Mucosa of descending colon (tissue), 3 donors: ENCODE results near the gene PUS7. TPM values are rescaled to one million over a fixed set of nuclear protein-coding genes. Genes with fewer than 3 reads are reported as not detected.
A peak's percentile ranks its signal among the peaks of the same experiment; 100 is the strongest.
"Not testable (repeated sequence)": the region's sequence is repeated elsewhere in the genome, so short reads cannot be mapped to it uniquely, and the experiment has no call there.

Experiments used
- ATAC-seq: fragments of 200-7000 bp; cut with Tn5 transposase; one replicate; pipeline ENCODE4 v1.9.1; 2020; ENCODE audit warnings: mild to moderate bottlenecking, moderate library complexity
- DNase-seq, 3 donors: peaks; one replicate each; pipeline ENCODE4 v3.0.0-alpha.2; 2020
- H3K36me3 ChIP-seq: fragments of 200-600 bp; one replicate; pipeline ENCODE4 v1.8.0; 2021; ENCODE audit warnings: low read depth, mild to moderate bottlenecking
- H3K4me1 ChIP-seq: fragments of 200-600 bp; one replicate; pipeline ENCODE4 v1.8.0; 2021; ENCODE audit warnings: low read depth, mild to moderate bottlenecking
- H3K4me3 ChIP-seq: fragments of 200-600 bp; one replicate; pipeline ENCODE4 v1.8.0; 2021; ENCODE audit warnings: mild to moderate bottlenecking
- H3K9me3 ChIP-seq: fragments of 200-600 bp; one replicate; pipeline ENCODE4 v1.8.0; 2021; ENCODE audit warnings: mild to moderate bottlenecking
- CTCF ChIP-seq: fragments of 200-600 bp; IDR thresholded peaks from one replicate; pipeline ENCODE4 v1.8.0; 2022; ENCODE audit warnings: antibody characterized with exemption, mild to moderate bottlenecking
- intact Hi-C, 2 donors: fragments of 100-400 bp; cut with DNase I in 1 of 2; cut with micrococcal nuclease in 1 of 2; formaldehyde crosslinking; loops; one replicate each; pipeline versions ENCODE4 v1.11.0 to v1.11.1; 2022; cut with DNase I, micrococcal nuclease
- total RNA-seq, 3 donors: library from RNA; stranded (reverse); fragmentation: NEBNext Ultra II Directional in 2 of 3; extraction: Animal tissue kit (Norgen Biotek cat#: 25700) in 2 of 3; gene quantifications; one replicate each; pipeline versions ENCODE4 v1.2.1 to v1.2.4, GENCODE V29; 2021 to 2023
- donor health status: DM: no; HTN: no; CAD: no; lungs with moderate emphysema.
- donor health status: DM: no; HTN: no; CAD: no.
- donor health status: DM: no; HTN: yes; CAD: no.

The PUS7 gene
- total RNA-seq, 3 donors from 2014 or later, result 8.2 to 8.7 (median 8.3) TPM

GRCh38 chr7:105524840-105525239 is 2.8 kb upstream of the PUS7 start:
- Histone ChIP-seq H3K36me3 (no peaks in the 10 kb centered on the region), H3K4me1 (peaks cover 12% of the 10 kb centered on the region), H3K9me3 (no peaks in the 10 kb centered on the region), H3K4me3 (no peak overlapping the region)
- DNase-seq (no peak), ATAC-seq (no peak)
- no peak for TF ChIP-seq CTCF
- intact Hi-C loops, result no loop called here

- H3K9me3 ChIP-seq, intact Hi-C loops, ATAC-seq, H3K36me3 ChIP-seq, H3K4me3 ChIP-seq, DNase-seq: not testable (repeated sequence)
- peaks cover 12% of the 10 kb centered on the region for H3K4me1 ChIP-seq
Observed at GRCh38 chr7:105524423-105524822, 2.4 kb upstream of the PUS7 start.

- H3K9me3 ChIP-seq, result no peaks in the 10 kb centered on the region
- TF ChIP-seq CTCF, result no peak
- H3K4me1 ChIP-seq, result peaks cover 12% of the 10 kb centered on the region
- H3K36me3 ChIP-seq, result no peaks in the 10 kb centered on the region
- ATAC-seq (peak; percentile 65), DNase-seq (peak; percentile 60 to 73 (median 72))
- H3K4me3 ChIP-seq, result peak overlapping the region; percentile 42
- intact Hi-C loops, result no loop called here
Observed at GRCh38 chr7:105521027-105521716, 899 bp downstream of the PUS7 start.

- intact Hi-C loops, H3K36me3 ChIP-seq, DNase-seq, H3K9me3 ChIP-seq, ATAC-seq, H3K4me3 ChIP-seq: not testable (repeated sequence)
- H3K4me1 ChIP-seq, result peaks cover 12% of the 10 kb centered on the region
Observed at GRCh38 chr7:105520620-105521019, 1.5 kb downstream of the PUS7 start.

GRCh38 chr7:105519353-105519752 is 2.7 kb downstream of the PUS7 start:
- TF ChIP-seq CTCF, result no peak
- Histone ChIP-seq H3K9me3 (no peaks in the 10 kb centered on the region), H3K36me3 (no peaks in the 10 kb centered on the region), H3K4me3 (no peak overlapping the region), H3K4me1 (peaks cover 12% of the 10 kb centered on the region)
- DNase-seq (no peak), ATAC-seq (no peak)
- intact Hi-C loops, result no loop called here

- H3K9me3 ChIP-seq, intact Hi-C loops, DNase-seq, H3K4me3 ChIP-seq, H3K4me1 ChIP-seq, ATAC-seq, H3K36me3 ChIP-seq: not testable (repeated sequence)
Observed at GRCh38 chr7:105515610-105516009, 6.5 kb downstream of the PUS7 start.

GRCh38 chr7:105512926-105513526 is 9.0 kb downstream of the PUS7 start:
- intact Hi-C loops, result no loop called here

More at GRCh38 chr7:105512926-105513526, 9.0 kb downstream of the PUS7 start:
- H3K4me3 ChIP-seq, result no peak overlapping the region
- no peaks in the 10 kb centered on the region for H3K9me3 ChIP-seq
- ATAC-seq (no peak), DNase-seq (no peak)
- H3K4me1 ChIP-seq, result no peaks in the 10 kb centered on the region
- TF ChIP-seq CTCF, result no peak
- H3K36me3 ChIP-seq, result no peaks in the 10 kb centered on the region
